Measurements from ENCODE around the gene NFYA. TPM values are rescaled to one million over a fixed set of nuclear protein-coding genes. Genes with fewer than 3 reads are reported as not detected.

Gene NFYA
- total RNA-seq: 17.2 and 20.9 TPM in 2 replicates
- polyA plus RNA-seq (2012): 19.9 TPM

GRCh38 chr6:41072836-41073202, at the start of gene NFYA:
Gene NFYA (plus strand): TSS chr6:41072974. CDS start chr6:41079090, 6,116 bp downstream.
- DNase-seq (ENCODE audit: low read depth): no peak

DNA sequence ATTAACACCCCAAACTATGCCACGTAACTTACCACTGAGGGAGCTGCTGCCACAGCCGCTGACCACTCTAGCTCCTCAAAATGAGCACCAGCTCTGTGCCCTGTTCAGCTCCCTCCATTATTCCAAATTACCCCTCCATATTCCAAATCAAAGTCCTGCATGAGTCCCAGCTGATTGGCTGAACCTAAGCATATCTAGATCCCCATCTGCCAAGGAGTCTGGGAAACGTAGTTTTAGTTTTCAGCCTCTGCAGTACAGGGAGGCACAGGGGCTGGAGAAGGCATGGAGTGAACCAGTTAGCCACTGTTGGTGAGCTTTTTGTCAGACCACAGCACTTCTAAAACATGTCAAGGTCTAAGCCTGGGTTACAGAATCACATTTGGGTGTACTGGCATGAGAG, 49.7 kb upstream of the NFYA start:
- DNase-seq (ENCODE audit: low read depth): no peak

GRCh38 chr6:41025966-41026530, 46.7 kb upstream of the NFYA start:
- no peak for DNase-seq (ENCODE audit: low read depth)

- no peak for DNase-seq (ENCODE audit: low read depth)
These were observed 45.5 kb upstream of the NFYA start for GRCh38 chr6:41027241-41027640.

- peak; percentile 80 for DNase-seq (ENCODE audit: low read depth)
These were observed 44.8 kb upstream of the NFYA start for GRCh38 chr6:41027799-41028560.

GRCh38 chr6:41028561-41029412, 44.0 kb upstream of the NFYA start:
- DNase-seq (ENCODE audit: low read depth): no peak

GRCh38 chr6:41032830-41033229, 39.9 kb upstream of the NFYA start:
- DNase-seq (ENCODE audit: low read depth): no peak

DNA sequence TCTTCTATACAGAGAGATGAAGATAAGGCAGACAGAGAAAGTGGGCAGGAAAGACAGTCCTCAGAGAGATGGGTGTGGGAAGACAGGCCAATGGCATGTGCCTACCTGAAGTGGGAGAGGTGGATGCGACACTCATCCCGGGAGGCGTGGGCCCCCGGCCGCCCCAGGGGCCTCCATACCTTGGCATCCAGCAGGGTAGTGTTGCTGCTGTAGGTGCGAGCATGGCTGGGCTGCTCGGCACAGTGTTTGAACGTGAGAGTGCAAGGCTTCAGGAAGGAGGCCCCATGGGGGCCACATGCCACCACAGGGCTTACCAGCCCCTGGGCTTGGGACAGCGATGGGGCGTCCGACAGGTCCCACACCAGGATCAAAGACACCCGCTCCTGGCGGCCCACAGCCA, 39.0 kb upstream of the NFYA start:
- no peak for DNase-seq (ENCODE audit: low read depth)

DNA sequence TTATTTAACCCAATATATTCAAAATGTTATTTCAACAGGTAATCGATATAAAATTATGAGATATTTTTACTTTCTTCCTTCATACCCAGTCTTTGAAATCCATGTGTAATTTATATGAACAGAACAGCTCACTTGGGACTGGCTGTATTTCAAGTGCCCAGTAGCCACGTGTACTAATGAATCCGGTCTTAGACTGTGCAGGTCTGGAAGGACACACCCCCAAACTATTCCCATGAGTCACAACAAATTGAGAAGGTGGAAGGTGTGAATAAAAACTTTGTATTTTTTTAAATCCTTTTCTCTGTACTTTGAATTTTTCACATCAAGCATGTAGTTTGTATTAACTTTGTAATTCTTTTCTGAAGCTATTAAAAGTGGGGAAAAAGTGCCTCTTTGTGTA, 36.6 kb upstream of the NFYA start:
- no peak for DNase-seq (ENCODE audit: low read depth)

GRCh38 chr6:41036601-41037000, 36.2 kb upstream of the NFYA start:
- DNase-seq (ENCODE audit: low read depth): no peak

GRCh38 chr6:41037107-41037900, 35.5 kb upstream of the NFYA start:
- DNase-seq (ENCODE audit: low read depth): no peak

- no peak for DNase-seq (ENCODE audit: low read depth)
These were observed 34.6 kb upstream of the NFYA start for GRCh38 chr6:41038205-41038604.

DNA sequence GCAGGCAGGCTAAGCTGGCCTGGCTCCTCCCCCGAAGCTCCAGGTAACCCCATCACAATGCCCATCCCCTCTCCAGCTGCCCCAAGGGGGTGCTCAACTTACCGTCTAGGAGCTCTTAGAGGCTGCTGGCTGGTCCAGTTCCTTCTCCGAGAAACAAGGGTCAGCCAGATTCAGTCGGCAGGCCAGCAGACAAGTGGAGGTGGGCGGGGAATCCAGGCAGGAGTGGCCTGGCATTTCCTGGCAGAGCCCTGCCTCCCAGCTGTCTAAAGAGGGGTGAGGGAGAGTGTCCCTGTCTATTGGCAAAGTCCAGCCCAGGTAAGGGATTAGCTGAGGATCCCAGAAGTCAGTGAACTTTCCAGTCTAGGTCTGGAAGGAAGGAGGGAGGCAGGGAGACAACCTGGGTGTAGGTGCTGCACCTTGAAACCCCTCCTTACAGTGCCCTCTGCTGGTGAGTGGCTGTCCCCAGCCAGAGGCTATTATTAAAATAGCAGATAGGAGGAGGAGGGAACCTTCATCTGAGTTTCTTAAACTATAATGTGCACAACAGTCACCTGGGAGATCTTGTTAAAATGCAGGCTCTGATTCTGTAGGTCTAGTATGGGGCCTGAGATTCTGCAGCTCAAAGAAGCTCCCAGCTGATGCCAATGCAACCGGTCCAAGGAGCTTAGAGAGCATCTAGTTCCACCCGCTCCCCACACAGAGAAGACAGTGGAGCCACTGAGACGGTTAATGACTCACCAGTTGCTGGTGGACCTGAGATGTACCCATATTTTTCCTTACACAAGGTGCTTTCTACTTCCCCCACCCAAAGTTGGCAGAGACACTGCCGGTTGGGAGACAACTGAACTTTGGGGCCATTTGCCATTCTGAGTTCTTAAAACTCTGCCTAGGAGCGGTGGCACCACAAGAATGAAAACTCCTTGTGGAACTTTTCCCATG, 33.4 kb upstream of the NFYA start, which contains the start of gene UNC5CL:
Gene UNC5CL (minus strand): TSS at position 162 of the 939 bp plus-strand sequence. CDS start 4,147 bp downstream, outside the sequence.
- DNase-seq (ENCODE audit: low read depth): no peak

DNA sequence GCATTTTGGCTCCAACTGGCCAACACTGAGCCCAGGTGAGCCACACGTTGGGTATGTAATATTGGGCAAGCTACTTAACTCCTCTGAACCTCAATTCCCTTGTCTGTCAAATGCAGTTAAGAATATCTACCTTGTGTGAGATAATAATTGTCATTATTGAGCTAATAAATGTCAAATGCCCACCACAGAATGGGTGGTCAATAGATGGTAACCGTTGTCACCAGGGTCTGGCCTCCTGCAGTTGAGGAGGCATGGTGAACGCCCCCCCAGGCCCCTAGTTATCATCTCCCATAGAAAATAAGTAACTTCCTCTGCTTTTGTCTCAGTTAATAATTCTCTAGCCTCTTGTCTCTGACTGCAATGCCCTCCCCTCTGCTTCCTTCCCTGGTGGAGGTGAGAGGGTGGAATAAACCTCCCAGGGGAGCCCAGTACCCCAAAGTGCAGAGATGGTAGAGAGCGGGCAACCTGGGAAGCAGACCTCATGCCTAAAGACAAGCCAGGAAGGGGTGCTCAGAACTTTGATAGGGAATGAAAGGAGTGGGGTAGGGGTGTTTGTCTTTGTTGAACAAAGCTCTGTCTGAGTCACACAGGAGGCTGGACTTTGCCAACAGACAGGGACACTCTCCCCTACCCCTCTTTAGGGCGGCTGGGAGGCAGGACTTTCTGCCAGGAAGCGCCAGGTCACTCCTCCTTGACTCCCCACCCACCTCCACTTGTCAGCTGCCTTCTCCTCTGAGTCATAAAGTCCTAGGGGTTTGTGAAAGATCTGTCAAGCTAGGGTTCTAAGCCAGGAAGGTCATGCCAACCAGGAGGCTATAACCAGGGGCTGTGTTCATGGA, 32.5 kb upstream of the NFYA start:
- peak; percentile 49 for DNase-seq (ENCODE audit: low read depth)

GRCh38 chr6:41040940-41041536, 31.7 kb upstream of the NFYA start:
- no peak for DNase-seq (ENCODE audit: low read depth)

DNA sequence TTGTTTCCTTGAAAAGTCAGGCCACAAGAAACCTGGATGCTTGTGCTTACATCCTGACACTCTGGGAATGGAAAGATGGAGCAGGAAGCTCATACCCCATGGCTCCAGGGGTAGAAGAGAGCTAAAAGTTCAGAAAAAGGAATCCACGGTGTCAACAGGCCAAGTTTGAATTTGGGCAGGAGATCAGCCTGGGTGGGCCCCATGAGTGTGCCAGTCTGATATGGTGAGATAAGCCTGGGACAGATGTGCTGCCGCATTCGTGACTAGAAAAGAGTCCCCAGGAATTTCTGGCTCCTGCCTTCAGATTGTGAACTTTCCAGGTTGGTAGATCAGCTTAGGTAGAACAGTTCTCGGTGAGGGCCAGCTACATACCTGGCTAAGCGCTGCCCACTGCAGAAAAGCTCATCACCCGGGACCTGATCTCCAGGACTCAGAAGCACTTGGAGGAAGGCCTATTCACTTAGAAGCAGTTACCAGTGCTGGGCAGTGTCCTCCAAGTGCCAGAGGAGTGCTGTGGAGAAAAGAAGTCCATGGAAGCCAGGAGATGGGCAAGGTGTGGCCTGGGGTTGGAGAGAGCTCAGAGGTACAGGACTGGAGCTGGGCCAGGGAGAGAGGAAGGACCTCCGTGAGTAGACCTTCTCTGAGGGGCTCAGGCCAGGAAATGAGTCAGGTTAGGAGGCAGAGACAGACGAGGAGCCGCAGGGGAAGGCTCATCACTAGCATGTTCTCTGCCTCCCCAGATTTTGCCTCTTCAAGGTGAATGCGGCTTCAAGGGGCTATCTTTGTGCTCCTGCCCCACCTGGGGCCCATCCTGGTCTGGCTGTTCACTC, 30.3 kb upstream of the NFYA start, which contains the start of gene TSPO2:
Gene TSPO2 (plus strand): TSS at position 242 of the 830 bp plus-strand sequence. CDS start 519 bp downstream, at position 761.
- DNase-seq (ENCODE audit: low read depth): no peak

GRCh38 chr6:41043151-41043550, 29.6 kb upstream of the NFYA start:
- no peak for DNase-seq (ENCODE audit: low read depth)

DNA sequence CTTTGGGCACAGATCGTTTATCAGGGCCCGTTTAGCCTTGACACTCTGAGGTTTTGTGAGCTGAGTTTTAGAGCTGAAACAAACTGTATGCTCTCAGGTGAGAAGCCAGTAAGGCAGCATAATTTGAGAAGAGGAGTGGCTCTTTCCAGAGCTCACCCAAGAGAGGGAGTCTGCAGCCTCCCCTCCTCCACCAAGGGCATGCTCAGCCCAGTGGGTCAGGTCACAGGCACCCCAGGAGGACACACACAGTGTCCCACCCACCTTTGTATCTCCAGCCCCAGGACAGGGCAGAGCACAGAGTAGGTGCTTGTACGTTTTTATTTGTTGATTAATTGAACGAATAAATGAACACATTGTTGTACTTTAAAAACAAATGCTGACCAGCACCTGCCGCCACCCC, 27.1 kb upstream of the NFYA start:
- no peak for DNase-seq (ENCODE audit: low read depth)
